ENCODE data around the gene INAVA. TPM values are rescaled to one million over a fixed set of nuclear protein-coding genes. Genes with fewer than 3 reads are reported as not detected.

The INAVA gene
- total and polyA plus RNA-seq, 10 of the 15 experiments (the other 5 are each of a cell fraction or from before 2014, with no cell fraction given): 3.6 to 15.4 (median 9.5) TPM

DNA sequence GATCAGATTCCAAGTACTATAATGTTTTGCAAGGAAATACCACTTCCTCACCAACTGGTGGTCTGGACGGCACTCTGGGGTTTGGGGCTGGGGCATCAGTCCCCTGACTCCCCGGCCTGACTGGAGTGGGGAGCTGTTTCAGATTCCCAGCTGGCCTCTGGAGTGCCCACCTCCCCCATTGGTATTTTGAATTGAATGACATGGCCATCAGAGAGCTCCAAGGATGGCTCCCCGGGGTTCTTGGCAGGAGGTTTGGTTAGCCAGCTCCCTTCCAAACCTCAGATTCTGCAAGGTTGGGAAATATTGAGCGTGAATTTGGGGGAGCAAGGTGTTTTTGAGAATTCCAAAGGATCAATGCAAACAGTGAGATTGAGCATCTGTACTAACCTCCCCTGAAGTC is 2.2 kb upstream of the INAVA start:
- intact Hi-C loops (cut with micrococcal nuclease; ENCODE audit: unreplicated experiment): loop anchor here (5.0 kb wide), 1 partner anchor 130 kb away; the partner anchor contains the start of gene KIF21B
- RAD21 ChIA-PET (ENCODE audit: unreplicated experiment): interaction anchor here (0.6 to 11.2 kb wide), 12 partner anchors 13 to 270 kb away, joined by 3 to 139 read pairs (median 6); no protein-coding TSS in a partner anchor
- SMC1A ChIA-PET (ENCODE audit: uncharacterized antibody, unreplicated experiment): interaction anchor here (0.6 to 12.2 kb wide), 8 partner anchors 11 to 268 kb away, joined by 3 to 193 read pairs (median 4); no protein-coding TSS in a partner anchor
- ATAC-seq: no peak
- BruUV-seq (replicated peaks): no TSS peak
- TF ChIP-seq SPI1 (IDR thresholded peaks at IDR 0.05; ENCODE audit: borderline replicate concordance, insufficient read depth, low read depth, low read length) (peak; percentile 14; the same call in 1 of the 2 replicates), CHD1 (IDR thresholded peaks at IDR 0.05; ENCODE audit: low read depth, low read length) (no peak)
- Histone ChIP-seq H3K4me3 (peak overlapping the region; percentile 45; the same call in 1 of the 2 replicates), H2AFZ (ENCODE audit: control insufficient read depth, low read depth, low read length) (no peak overlapping the region), H3K27me3 (replicated peaks in 1 of 2; ENCODE audit: control insufficient read depth in 2 of 2, insufficient read depth in 2 of 2, low read length in 1 of 2) (no peaks in the 10 kb centered on the region), H3K4me2 (ENCODE audit: control insufficient read depth, insufficient read depth) (peak overlapping the region; percentile 90), H3K27ac (ENCODE audit: control insufficient read depth, insufficient read depth) (no peak overlapping the region), H3K9me3 (replicated peaks; ENCODE audit: control insufficient read depth, insufficient read depth, low read length) (no peaks in the 10 kb centered on the region), H3K9ac (ENCODE audit: control insufficient read depth, insufficient read depth, low read length) (no peak overlapping the region; the same call in 1 of the 2 replicates), H3K36me3 (ENCODE audit: control insufficient read depth in 2 of 2, insufficient read depth in 2 of 2, low read length in 1 of 2) (no peaks in the 10 kb centered on the region), H4K20me1 (ENCODE audit: control insufficient read depth, insufficient read depth) (no peaks in the 10 kb centered on the region), H3K79me2 (ENCODE audit: control insufficient read depth, insufficient read depth, low read length) (no peaks in the 10 kb centered on the region; the same call in none of the 2 replicates), H3K4me1 (ENCODE audit: control insufficient read depth, insufficient read depth, low read length) (peaks cover 54% of the 10 kb centered on the region)
- POLR2A ChIA-PET: interaction anchor here (0.6 to 6.3 kb wide), 6 partner anchors 10 to 126 kb away, joined by 4 to 60 read pairs (median 13); no protein-coding TSS in a partner anchor
- DNase-seq (ENCODE audit: low read depth, low spot score): no peak
- no peak for FAIRE-seq
- in situ Hi-C loops (cut with MboI): no loop called here
- CTCF ChIA-PET: interaction anchor here (0.9 to 10.0 kb wide), 9 partner anchors 11 to 332 kb away, joined by 3 to 131 read pairs (median 16); no protein-coding TSS in a partner anchor
- 40% methylated on average over 4 of the region's 4 CpGs for WGBS (ENCODE audit: insufficient coverage, insufficient replicate concordance, low lambda C conversion rate, missing lambda C conversion rate)

DNA sequence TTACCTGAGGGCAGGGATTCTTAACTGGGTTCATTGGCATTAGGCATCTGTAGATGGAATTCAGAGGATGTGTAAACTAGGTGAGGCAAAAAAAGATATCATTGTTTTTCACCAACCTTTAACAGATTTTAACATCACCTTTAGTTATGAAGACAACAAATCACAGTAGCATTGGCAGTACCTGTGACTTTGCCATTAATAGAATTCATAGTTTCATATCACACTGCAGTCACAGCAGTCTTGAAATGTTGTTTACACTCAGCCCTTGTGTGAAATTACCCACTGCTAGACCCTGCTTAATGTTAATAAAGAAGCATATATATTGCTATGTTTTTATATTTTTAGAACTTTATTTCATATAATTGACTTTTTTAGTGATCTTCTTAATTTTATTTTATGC is 1.7 kb upstream of the INAVA start:
- H3K9ac ChIP-seq (ENCODE audit: control insufficient read depth, insufficient read depth, low read length): no peak overlapping the region
- in situ Hi-C loops (cut with MboI): no loop called here

More for the DNA sequence above, 1.7 kb upstream of the INAVA start:
- peak; percentile 70 for FAIRE-seq
- Histone ChIP-seq H4K20me1 (ENCODE audit: control insufficient read depth, insufficient read depth) (no peaks in the 10 kb centered on the region), H3K27ac (ENCODE audit: control insufficient read depth, insufficient read depth) (no peak overlapping the region), H3K79me2 (ENCODE audit: control insufficient read depth, insufficient read depth, low read length) (no peaks in the 10 kb centered on the region; the same call in none of the 2 replicates), H2AFZ (ENCODE audit: control insufficient read depth, low read depth, low read length) (no peak overlapping the region), H3K4me1 (ENCODE audit: control insufficient read depth, insufficient read depth, low read length) (peaks cover 50% of the 10 kb centered on the region), H3K4me2 (ENCODE audit: control insufficient read depth, insufficient read depth) (peak overlapping the region; percentile 90), H3K4me3 (0 out of 2 replicates have a peak overlapping the region, but pooled peaks have one; percentile 45), H3K27me3 (replicated peaks in 1 of 2; ENCODE audit: control insufficient read depth in 2 of 2, insufficient read depth in 2 of 2, low read length in 1 of 2) (no peaks in the 10 kb centered on the region), H3K36me3 (ENCODE audit: control insufficient read depth in 2 of 2, insufficient read depth in 2 of 2, low read length in 1 of 2) (no peaks in the 10 kb centered on the region), H3K9me3 (replicated peaks; ENCODE audit: control insufficient read depth, insufficient read depth, low read length) (no peaks in the 10 kb centered on the region)
- ChIA-PET POLR2A (interaction anchor here (0.6 to 6.3 kb wide), 8 partner anchors 10 to 271 kb away, joined by 3 to 60 read pairs (median 10); no protein-coding TSS in a partner anchor), RAD21 (ENCODE audit: unreplicated experiment) (interaction anchor here (1.1 to 11.2 kb wide), 10 partner anchors 12 to 145 kb away, joined by 3 to 139 read pairs (median 8); no protein-coding TSS in a partner anchor), CTCF (interaction anchor here (0.8 to 10.0 kb wide), 9 partner anchors 11 to 332 kb away, joined by 3 to 131 read pairs (median 16); no protein-coding TSS in a partner anchor), SMC1A (ENCODE audit: uncharacterized antibody, unreplicated experiment) (interaction anchor here (0.7 to 12.2 kb wide), 7 partner anchors 11 to 268 kb away, joined by 3 to 193 read pairs (median 4); no protein-coding TSS in a partner anchor)
- no peak for ATAC-seq
- intact Hi-C loops (cut with micrococcal nuclease; ENCODE audit: unreplicated experiment): loop anchor here (5.0 kb wide), 1 partner anchor 129 kb away; the partner anchor contains the start of gene KIF21B
- DNase-seq (ENCODE audit: low read depth, low spot score): no peak
- no TSS peak for BruUV-seq (replicated peaks)
- TF ChIP-seq EP300 (IDR thresholded peaks at IDR 0.05; ENCODE audit: borderline replicate concordance in 1 of 2, control insufficient read depth in 1 of 2, low read depth in 2 of 2, low read length in 2 of 2): peak; percentile 41 to 75; a peak in 1 of 4 replicates
- TF ChIP-seq MTA2 (IDR thresholded peaks at IDR 0.05; ENCODE audit: low read depth): peak; percentile 29; the same call in 1 of the 2 replicates
- TF ChIP-seq PAX5 (IDR thresholded peaks at IDR 0.05; ENCODE audit: borderline replicate concordance, low read depth, low read length): no peak
- TF ChIP-seq NFYB (IDR thresholded peaks at IDR 0.05; ENCODE audit: insufficient read depth, low read depth, low read length): no peak
- TF ChIP-seq ATF7 (IDR thresholded peaks at IDR 0.05; ENCODE audit: low read depth): peak; percentile 40; the same call in 1 of the 2 replicates
- TF ChIP-seq BHLHE40 (IDR thresholded peaks at IDR 0.05; ENCODE audit: borderline replicate concordance in 1 of 2, low read depth in 2 of 2, low read length in 1 of 2): peak in 1 of 2 experiments; percentile 22; a peak in 1 of 4 replicates
- 0 out of 2 replicates have a peak, but pooled peaks have one; percentile 22 for TF ChIP-seq PAX8 (IDR thresholded peaks at IDR 0.05)
- TF ChIP-seq MEF2B (IDR thresholded peaks at IDR 0.05; ENCODE audit: partially characterized antibody, poor library complexity, severe bottlenecking): peak; percentile 73
- TF ChIP-seq ZNF207 (IDR thresholded peaks at IDR 0.05; ENCODE audit: borderline replicate concordance): no peak

Measured in GM12878 (cell line).